Pancreas (tissue), 10 donors: ENCODE results near the gene ATOX1. TPM values are rescaled to one million over a fixed set of nuclear protein-coding genes. Genes with fewer than 3 reads are reported as not detected.
A peak's percentile ranks its signal among the peaks of the same experiment; 100 is the strongest.

Experiments
- ATAC-seq, 4 donors: fragments of 200-7000 bp; cut with Tn5 transposase; one replicate each; pipeline versions ENCODE4 v1.8.0 to v1.9.1; 2020; ENCODE audit warnings: mild to moderate bottlenecking in 4 of 4, moderate library complexity in 4 of 4
- DNase-seq, 6 donors: peaks; one replicate each; pipeline ENCODE4 v3.0.0-alpha.2; 2020
- FAIRE-seq: peaks from 2 replicates; lab custom pipeline; 2012; peaks lifted over from hg19 to GRCh38; lab: Jason Lieb, UNC
- H3K27ac ChIP-seq, 4 donors: fragments of 200-600 bp; sonication (generic); 1 replicate in 3 of 4; 2 replicates in 1 of 4; pipeline versions ENCODE4 v1.5.0 to v1.8.0; 2020
- H3K27me3 ChIP-seq, 4 donors: fragments of 200-600 bp; one replicate each; pipeline ENCODE4 v1.8.0; 2021
- H3K36me3 ChIP-seq, 3 donors: fragments of 200-600 bp; sonication (generic) in 1 of 3; one replicate each; pipeline versions ENCODE4 v1.5.0 to v1.8.0; 2020 to 2021
- H3K4me1 ChIP-seq, 3 donors: fragments of 200-600 bp; one replicate each; pipeline ENCODE4 v1.8.0; 2021
- H3K4me3 ChIP-seq, 4 donors: fragments of 200-600 bp; sonication (generic) in 2 of 4; one replicate each; pipeline versions ENCODE4 v1.5.0 to v1.8.0; 2020 to 2021
- H3K9me3 ChIP-seq, 4 donors: fragments of 200-600 bp; one replicate each; pipeline ENCODE4 v1.8.0; 2021
- CTCF ChIP-seq, 4 donors: fragments of 200-600 bp; sonication (generic) in 3 of 4; IDR thresholded peaks; one replicate each; pipeline versions ENCODE4 v1.5.0 to v1.8.0; 2021; ENCODE audit warnings: antibody characterized with exemption in 4 of 4
- WGBS, 2 donors: extraction: QIAGEN DNeasy Blood & Tissue Kit; methylation state at CpG; one replicate each; pipeline ENCODE4 v1.1.7; 2013; 5-methylcytosine and 5-hydroxymethylcytosine counted together
- intact Hi-C, 3 donors: fragments of 100-400 bp; cut with DNase I; formaldehyde crosslinking; loops; one replicate each; pipeline versions ENCODE4 v1.11.1 to v1.14.2; 2022
- polyA plus RNA-seq, 2 donors: library from polyadenylated mRNA; stranded (reverse); fragments of 200-250 nt; gene quantifications; one replicate each; pipeline ENCODE4 v1.2.3, GENCODE V29; 2013
- total RNA-seq, 6 donors: library from RNA; stranded (reverse); fragmentation: NEBNext Ultra II Directional in 4 of 6; extraction: Animal tissue kit (Norgen Biotek cat#: 25700) in 4 of 6; gene quantifications; one replicate each; pipeline versions ENCODE4 v1.2.1 to v1.2.4, GENCODE V29; 2021 to 2023
- donor health status: healthy with polysubstance abuse.
- donor health status: DM: no; HTN: no; CAD: no; lungs with moderate emphysema.
- donor health status: DM: no; HTN: no; CAD: no.
- donor health status: control.
- donor health status: control.
- donor health status: Bipolar disorder and iron deficiency.
- donor health status: DM: yes; HTN: yes; CAD: no.
- donor health status: DM: no; HTN: no; CAD: no.
- donor health status: DM: no; HTN: no; CAD: no.
- donor health status: DM: yes; HTN: yes; CAD: no.

Gene ATOX1
- total and polyA plus RNA-seq, 8 donors: 12.9 to 63.2 (median 23.2) TPM

- Histone ChIP-seq H3K27me3 (no peaks in the 10 kb centered on the region), H3K36me3 (no peaks in the 10 kb centered on the region), H3K27ac (no peak overlapping the region), H3K4me3 (peak overlapping the region in 1 of 4 donors; percentile 6), H3K4me1 (peaks cover 15 to 38% (median 23%) of the 10 kb centered on the region in 3 donors), H3K9me3 (no peaks in the 10 kb centered on the region)
- no peak for ATAC-seq
- DNase-seq: no peak
- no peak for FAIRE-seq
- TF ChIP-seq CTCF (IDR thresholded peaks at IDR 0.05): no peak
- intact Hi-C loops: no loop called here
- 14 to 15% methylated on average over 3 of the region's 3 CpGs for WGBS, 2 donors
Measured at GRCh38 chr5:151775025-151775606, 16.7 kb upstream of the ATOX1 start.

GRCh38 chr5:151773951-151774350, 15.5 kb upstream of the ATOX1 start:
- 0 to 1% methylated on average over 3 of the region's 3 CpGs for WGBS, 2 donors
- Histone ChIP-seq H3K9me3 (no peaks in the 10 kb centered on the region), H3K27ac (no peak overlapping the region), H3K4me1 (peaks cover 15 to 27% (median 23%) of the 10 kb centered on the region in 3 donors), H3K27me3 (no peaks in the 10 kb centered on the region), H3K36me3 (no peaks in the 10 kb centered on the region), H3K4me3 (peak overlapping the region in 2 of 4 donors; percentile 63 to 84)
- TF ChIP-seq CTCF (IDR thresholded peaks at IDR 0.05): no peak
- intact Hi-C loops: no loop called here
- FAIRE-seq (no peak), DNase-seq (no peak), ATAC-seq (no peak)

DNA sequence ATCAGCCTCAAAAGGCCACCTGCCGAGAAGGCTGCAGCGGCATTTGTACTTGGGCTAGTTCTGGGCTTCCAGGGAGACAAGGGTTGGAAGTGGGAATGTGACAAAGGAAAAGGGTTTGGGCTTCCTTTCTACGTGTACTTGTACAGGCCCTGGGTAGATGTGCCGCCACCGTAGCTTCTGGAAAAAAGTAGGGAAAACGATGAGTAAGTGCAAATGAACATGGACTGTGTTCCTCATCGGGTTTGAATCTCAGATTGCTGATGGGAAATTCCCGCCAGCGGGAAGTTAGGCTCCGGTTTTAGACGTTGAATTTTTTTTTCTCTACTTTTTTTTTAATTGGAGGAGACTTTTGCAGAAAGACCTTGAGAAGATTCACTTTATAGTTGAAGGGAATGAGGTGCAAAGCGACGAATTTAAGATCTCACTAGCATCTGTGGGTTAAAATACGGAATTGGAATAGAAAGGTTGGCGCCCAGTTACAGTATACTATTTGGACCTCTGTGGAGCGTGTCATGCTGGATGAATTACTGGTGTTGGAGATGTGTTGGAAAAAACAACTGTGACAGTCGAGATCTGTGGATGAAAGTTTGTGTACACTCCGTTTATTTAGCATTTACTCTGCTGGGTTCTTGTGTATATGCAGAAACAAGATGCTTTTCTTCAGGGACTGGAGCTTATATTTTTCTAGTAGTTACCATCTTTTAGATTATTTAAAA, 14.6 kb upstream of the ATOX1 start:
- H3K36me3 ChIP-seq: no peaks in the 10 kb centered on the region
- intact Hi-C loops: no loop called here
- ATAC-seq (no peak), FAIRE-seq (no peak), DNase-seq (no peak)
- no peaks in the 10 kb centered on the region for H3K27me3 ChIP-seq
- 0 to 1% methylated on average over 18 of the region's 18 CpGs for WGBS, 2 donors
- peaks cover 15 to 27% (median 23%) of the 10 kb centered on the region in 3 donors for H3K4me1 ChIP-seq
- H3K9me3 ChIP-seq: no peaks in the 10 kb centered on the region
- TF ChIP-seq CTCF (IDR thresholded peaks at IDR 0.05): no peak
- H3K27ac ChIP-seq: peak overlapping the region; percentile 63 to 88 (median 80)
- H3K4me3 ChIP-seq: peak overlapping the region; percentile 63 to 88 (median 77)

GRCh38 chr5:151772029-151772845, 13.8 kb upstream of the ATOX1 start:
- no peak for FAIRE-seq
- peak; percentile 16 to 64 (median 44) for DNase-seq
- intact Hi-C loops: no loop called here
- no peaks in the 10 kb centered on the region for H3K9me3 ChIP-seq
- H3K27ac ChIP-seq: peak overlapping the region; percentile 63 to 88 (median 80)
- peak; percentile 13 to 49 (median 19) for ATAC-seq
- no peaks in the 10 kb centered on the region for H3K27me3 ChIP-seq
- H3K4me3 ChIP-seq: peak overlapping the region; percentile 63 to 88 (median 77)
- 0% methylated on average over 77 to 87 of the region's 87 CpGs for WGBS, 2 donors
- H3K4me1 ChIP-seq: peaks cover 14 to 27% (median 23%) of the 10 kb centered on the region in 3 donors
- TF ChIP-seq CTCF (IDR thresholded peaks at IDR 0.05): no peak
- H3K36me3 ChIP-seq: no peaks in the 10 kb centered on the region
